ENCODE data around the gene AOPEP.

The AOPEP gene

DNA sequence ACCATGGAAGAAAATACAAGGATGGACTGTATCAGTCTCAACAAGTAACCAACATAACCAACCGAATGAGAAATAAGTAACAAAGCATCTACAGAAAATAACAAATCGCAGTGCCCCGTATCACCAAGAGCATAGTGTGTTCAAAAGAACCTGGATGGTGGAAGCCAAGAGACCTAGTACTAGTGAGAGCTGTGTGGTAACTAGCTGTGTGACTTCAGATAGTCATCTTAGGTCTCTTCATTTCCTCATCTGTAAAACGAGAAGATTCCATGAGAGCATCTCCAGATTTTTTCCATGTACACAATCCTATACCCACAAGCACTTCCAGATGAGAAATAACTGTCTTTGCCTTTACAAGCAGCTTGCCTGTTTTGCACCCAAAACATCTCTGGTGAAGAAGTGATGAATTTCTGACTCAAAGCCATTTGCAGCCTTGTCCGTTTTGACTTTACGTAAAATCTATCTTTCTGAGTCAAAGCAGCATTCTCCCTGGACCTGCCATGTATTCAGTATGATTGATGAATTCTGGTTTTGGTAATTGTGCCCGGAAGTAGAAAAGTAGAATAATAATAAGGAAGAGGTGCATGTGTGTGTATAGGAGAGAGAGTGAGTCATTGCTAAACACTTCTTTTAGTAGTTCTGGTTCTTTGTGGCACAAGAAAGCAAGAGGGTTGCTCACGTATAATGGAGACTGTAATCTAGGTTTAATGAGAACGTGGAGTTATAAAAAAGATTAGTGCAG, 41.0 kb downstream of the AOPEP start:
- DNase-seq, result no peak

DNA sequence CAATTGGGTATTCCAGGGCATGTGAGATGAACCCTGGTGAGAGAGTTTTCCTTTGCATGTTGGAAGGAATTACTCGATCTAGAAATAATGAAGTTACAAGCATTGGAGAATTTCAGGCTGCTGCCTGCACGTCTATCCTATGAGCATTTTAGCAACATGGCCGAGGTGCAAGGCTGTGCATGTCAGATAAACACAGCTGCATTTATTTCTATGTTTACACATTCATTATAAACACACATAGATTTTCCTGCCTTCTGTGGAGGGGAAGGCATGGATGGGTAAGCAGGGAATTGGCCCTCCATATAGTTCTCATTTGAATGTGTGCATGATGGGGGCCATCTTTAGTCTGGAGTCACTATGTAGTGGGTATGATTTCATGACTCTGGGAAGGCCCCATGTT, 42.3 kb downstream of the AOPEP start:
- no peak for DNase-seq

DNA sequence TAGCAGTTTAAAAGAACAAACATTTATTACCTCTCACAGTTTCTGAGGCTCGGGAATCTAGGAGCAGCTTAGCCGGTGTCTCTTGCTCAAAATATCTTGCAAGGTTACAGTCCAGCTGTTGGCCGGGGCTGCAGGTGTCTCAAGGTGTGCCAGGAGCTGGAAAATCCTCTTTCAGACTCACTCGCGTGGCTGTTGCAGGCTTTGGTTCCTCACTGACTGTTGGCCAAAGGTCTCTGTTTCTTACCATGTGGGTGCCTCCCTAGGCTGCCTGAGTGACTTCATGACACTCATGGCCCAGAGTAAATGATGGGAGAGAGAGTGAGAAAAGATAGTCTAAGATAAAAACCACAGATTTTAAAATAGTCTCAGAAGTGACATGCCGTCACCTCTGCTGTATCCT, 43.8 kb downstream of the AOPEP start:
- DNase-seq, result no peak

DNA sequence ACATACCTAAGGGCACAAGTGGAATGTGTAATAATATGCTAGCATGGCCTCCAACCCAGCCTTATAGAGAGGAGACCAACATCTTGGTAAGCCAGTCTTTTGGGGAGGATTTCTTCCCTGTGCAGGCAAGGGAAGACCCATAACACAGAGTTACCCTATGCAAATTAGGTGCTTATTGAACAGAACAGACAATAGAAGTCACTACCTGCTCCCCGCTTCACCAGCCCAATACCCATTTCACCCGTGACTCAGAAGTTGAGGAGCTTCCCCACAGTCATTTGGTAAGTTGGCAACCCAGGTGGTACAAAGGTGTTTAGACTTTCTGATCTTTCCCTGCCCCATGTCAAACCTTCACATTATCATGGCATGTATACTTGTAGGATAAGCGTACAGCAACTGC, 44.6 kb downstream of the AOPEP start:
- no peak for DNase-seq

DNA sequence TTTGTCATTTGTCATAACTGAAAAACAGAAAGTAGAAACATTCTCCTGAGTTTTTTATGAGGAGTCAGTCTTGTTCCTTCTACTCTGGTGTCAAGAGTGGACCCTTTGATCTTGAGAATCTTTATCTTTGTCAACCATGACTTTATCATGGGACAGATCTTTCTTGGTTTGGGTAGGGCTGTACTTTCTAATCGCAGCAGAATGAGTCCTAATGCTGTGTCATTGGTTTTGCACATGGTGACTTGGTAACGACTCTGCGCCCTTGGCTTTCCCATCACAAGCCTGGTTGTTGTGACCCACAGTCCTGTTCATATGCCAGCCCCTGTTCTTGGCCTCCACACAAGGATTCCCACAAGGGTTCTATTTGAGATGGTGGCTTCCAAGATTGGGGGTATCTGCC, 45.6 kb downstream of the AOPEP start:
- DNase-seq, result no peak

DNA sequence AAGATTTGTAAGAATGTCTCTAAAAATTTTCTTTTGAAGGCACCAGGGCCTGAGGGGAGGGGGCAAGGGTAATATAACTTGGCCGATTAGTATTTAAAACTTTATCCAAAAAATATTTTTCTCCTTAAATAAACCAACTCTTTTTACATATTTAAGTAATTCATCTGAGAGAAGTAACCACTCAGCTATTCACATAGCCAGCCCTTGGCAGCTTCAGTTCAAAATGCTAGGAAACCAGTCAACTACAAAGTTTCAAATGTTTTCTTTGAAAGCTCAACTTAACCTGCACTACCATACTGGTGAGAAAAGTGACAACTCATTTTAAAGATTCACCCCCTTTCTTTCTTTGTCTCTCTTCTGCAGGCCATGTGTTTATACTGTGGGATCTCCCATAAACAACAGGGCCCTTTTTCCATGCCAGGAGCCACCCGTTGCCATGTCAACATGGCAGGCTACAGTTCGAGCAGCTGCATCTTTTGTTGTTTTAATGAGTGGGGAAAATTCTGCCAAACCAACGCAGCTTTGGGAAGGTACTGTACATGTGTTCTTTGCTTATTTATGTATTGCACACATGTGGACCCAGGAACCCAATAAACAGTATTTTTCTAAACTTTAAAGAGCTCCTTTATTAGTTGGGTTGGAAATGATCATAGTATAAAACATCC, 46.3 kb downstream of the AOPEP start:
- DNase-seq, result no peak

DNA sequence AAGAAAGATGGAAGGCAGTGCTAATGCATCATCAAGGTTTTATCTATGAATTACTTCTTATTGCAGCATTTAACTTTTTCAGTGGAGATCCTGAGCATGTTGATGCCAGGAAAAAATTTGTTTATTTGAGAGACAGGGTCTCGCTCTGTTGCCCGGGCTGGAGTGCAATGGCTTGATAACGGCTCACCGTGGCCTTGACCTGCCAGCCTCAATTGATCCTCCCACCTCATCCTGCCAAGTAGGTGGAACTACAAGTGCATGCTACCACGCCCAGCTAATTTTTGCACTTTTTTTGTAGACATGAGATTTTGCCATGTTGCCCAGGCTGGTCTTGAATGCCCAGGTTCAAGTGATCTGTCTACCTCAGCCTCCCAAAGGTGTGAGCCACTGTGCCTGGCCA, 47.2 kb downstream of the AOPEP start:
- DNase-seq, result no peak

DNA sequence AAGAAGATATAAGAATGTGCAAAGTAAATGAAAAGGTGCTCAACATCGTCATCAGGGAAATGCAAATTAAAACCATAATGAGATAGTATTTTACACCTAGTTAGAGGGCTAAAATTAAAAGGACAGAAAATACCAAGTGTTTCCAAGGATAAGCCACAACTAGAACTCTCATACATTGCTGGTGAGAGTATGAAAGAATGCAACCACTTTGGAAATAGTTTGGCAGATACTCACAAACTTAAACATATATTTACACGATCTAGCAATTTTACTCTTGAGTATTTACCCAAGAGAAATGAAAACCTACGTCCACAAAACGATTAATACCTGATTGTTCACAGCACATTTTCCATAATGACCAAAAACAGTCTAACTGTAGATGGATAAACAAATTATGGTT, 51.5 kb downstream of the AOPEP start:
- no peak for DNase-seq

DNA sequence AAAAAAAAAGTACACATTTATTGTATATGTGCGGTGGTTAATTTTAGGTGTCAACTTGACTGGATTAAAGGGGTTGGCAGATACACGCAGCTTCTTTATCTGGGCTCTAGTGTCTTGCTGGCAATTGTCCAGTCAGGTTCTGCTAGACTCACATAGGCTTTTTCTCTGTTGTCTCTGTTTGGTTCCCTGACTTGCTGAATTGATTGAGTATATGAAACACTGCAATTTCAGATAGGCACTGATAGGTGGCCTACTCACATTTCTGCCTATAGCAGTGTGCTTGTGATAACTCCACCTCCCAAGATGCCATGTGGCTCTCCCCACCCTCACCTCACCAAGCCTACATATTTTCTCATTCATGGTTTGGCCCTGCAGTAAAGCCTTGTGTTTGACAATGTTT, 52.5 kb downstream of the AOPEP start:
- no peak for DNase-seq

- DNase-seq, result no peak
Measured at GRCh38 chr9:94779693-94780290, 53.3 kb downstream of the AOPEP start.

- DNase-seq, result peak; percentile 20
Measured at GRCh38 chr9:94780516-94780950, 54.0 kb downstream of the AOPEP start.

- no peak for DNase-seq
Measured at GRCh38 chr9:94782355-94783101, 56.0 kb downstream of the AOPEP start.

- DNase-seq, result peak; percentile 47
Measured at GRCh38 chr9:94783102-94783682, 56.7 kb downstream of the AOPEP start.

- DNase-seq, result no peak
Measured at GRCh38 chr9:94783928-94784327, 57.4 kb downstream of the AOPEP start.

GRCh38 chr9:94785215-94786169, 59.0 kb downstream of the AOPEP start:
- no peak for DNase-seq

DNA sequence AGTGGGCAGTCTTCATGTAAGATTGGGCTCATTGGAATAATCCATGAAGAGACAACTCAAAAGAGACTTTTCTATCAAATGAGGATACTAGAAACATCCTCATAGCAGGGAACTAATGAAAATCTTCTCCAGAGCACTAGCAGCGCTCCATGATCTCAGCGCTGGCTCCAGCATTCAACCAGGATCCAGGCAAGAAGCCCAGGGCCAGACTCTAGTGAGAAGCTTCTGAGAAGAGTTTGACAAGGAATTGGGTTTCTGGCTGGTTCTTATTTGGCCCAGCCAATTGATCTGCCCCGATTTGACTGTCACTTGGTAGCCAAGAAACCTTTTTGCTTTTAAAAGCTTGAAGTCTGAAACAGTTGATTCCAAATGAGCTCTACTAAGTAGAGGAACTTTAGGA, 60.1 kb downstream of the AOPEP start:
- DNase-seq, result no peak

GRCh38 chr9:94787266-94787665, 60.8 kb downstream of the AOPEP start:
- DNase-seq, result no peak

- no peak for DNase-seq
Measured at GRCh38 chr9:94788570-94789105, 62.1 kb downstream of the AOPEP start.

- DNase-seq, result no peak
Measured at GRCh38 chr9:94791435-94791834, 64.9 kb downstream of the AOPEP start.

DNA sequence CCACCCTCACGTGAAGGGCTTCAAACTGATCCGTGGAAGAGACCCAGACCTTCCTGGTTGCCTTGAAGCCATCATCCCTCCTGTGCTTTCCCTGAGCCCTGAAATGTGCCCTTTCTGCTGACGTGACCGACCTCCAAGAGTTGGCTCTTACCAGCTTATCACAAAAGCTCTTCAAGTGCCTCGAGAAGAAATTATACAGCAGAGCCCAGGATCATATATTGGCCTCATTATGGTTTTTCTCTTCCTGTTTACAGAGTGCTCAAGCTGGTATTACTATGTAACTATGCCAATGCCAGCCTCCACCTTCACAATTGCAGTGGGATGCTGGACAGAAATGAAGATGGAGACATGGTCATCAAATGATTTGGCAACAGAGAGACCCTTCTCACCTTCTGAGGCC, 66.0 kb downstream of the AOPEP start:
- no peak for DNase-seq

- DNase-seq, result no peak
Measured at GRCh38 chr9:94794476-94795167, 68.1 kb downstream of the AOPEP start.

Data from stimulated activated CD4-positive, alpha-beta T cell treated with anti-CD3 and anti-CD28 coated beads, Interleukin-4, amount 100 ng/mL, for 24 hours (primary cell).